ENCODE data around the gene C1orf21.

DNA sequence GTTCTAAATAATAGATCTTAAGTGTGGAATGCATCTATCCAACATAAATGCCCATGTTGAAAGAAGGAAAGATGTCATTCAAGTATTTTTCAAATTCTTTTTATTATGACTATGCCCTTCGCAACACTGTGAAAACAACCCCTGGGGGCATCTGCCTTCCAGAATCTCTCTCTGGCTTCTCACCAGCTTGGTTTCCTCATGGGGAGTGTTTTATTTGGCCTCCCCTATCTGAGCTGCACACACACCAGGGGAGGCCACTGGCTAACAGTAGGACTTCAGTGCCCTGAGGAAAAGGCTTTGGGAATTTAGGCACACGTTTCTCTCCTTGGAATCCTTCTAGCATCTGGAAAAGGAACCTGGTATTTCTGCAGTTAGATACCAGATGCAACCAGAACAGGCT lies 237.2 kb downstream of the C1orf21 start:
- TF ChIP-seq SUZ12 (IDR thresholded peaks at IDR 0.05) (no peak), FOXM1 (IDR thresholded peaks at IDR 0.05; ENCODE audit: borderline replicate concordance) (no peak), L3MBTL2 (conservative IDR thresholded peaks at IDR 0.05) (no peak), ELF4 (IDR thresholded peaks at IDR 0.05) (no peak), FOXK2 (IDR thresholded peaks at IDR 0.05) (no peak), SP1 (IDR thresholded peaks at IDR 0.05) (no peak), TARDBP (IDR thresholded peaks at IDR 0.05) (no peak), NFRKB (IDR thresholded peaks at IDR 0.05) (no peak), ARNT (IDR thresholded peaks at IDR 0.05) (no peak), CTBP1 (IDR thresholded peaks at IDR 0.05; ENCODE audit: borderline replicate concordance) (no peak), FOXA1 (IDR thresholded peaks at IDR 0.05) (no peak), HDGF (IDR thresholded peaks at IDR 0.05; ENCODE audit: borderline replicate concordance) (no peak)
- TF ChIP-seq, protein P1, sequence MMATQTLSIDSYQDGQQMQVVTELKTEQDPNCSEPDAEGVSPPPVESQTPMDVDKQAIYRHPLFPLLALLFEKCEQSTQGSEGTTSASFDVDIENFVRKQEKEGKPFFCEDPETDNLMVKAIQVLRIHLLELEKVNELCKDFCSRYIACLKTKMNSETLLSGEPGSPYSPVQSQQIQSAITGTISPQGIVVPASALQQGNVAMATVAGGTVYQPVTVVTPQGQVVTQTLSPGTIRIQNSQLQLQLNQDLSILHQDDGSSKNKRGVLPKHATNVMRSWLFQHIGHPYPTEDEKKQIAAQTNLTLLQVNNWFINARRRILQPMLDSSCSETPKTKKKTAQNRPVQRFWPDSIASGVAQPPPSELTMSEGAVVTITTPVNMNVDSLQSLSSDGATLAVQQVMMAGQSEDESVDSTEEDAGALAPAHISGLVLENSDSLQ (IDR thresholded peaks at IDR 0.05) = no peak

Data from HEK293T (cell line).